IPS-NIHi11 (cell line): ENCODE results near the gene GBF1.
A peak's percentile ranks its signal among the peaks of the same experiment; 100 is the strongest.
"Not testable (repeated sequence)": the region's sequence is repeated elsewhere in the genome, so short reads cannot be mapped to it uniquely, and the experiment has no call there.

ENCODE experiments used
- DNase-seq: peaks from one replicate; pipeline ENCODE4 v3.0.0; 2012; ENCODE audit warnings: mixed read lengths, low spot score

Gene GBF1

DNA sequence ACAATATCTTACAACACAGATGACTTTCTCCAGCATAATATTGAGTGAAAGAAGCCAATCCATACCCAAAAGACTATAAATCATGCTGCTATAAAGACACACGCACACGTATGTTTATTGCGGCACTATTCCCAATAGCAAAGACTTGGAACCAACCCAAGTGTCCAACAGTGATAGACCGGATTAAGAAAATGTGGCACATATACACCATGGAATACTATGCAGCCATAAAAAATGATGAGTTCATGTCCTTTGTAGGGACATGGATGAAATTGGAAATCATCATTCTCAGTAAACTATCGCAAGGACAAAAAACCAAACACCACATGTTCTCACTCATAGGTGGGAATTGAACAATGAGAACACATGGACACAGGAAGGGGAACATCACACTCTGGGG lies 63.0 kb downstream of the GBF1 start:
- not testable (repeated sequence) for DNase-seq

- no peak for DNase-seq
These were observed 63.9 kb downstream of the GBF1 start for GRCh38 chr10:102309236-102309635.

- DNase-seq: no peak
These were observed 64.6 kb downstream of the GBF1 start for GRCh38 chr10:102309916-102310315.

GRCh38 chr10:102310361-102311024 lies 65.2 kb downstream of the GBF1 start:
- DNase-seq: peak; percentile 43

GRCh38 chr10:102311025-102311420 lies 65.7 kb downstream of the GBF1 start:
- DNase-seq: no peak

GRCh38 chr10:102312683-102313082 lies 67.4 kb downstream of the GBF1 start:
- no peak for DNase-seq

DNA sequence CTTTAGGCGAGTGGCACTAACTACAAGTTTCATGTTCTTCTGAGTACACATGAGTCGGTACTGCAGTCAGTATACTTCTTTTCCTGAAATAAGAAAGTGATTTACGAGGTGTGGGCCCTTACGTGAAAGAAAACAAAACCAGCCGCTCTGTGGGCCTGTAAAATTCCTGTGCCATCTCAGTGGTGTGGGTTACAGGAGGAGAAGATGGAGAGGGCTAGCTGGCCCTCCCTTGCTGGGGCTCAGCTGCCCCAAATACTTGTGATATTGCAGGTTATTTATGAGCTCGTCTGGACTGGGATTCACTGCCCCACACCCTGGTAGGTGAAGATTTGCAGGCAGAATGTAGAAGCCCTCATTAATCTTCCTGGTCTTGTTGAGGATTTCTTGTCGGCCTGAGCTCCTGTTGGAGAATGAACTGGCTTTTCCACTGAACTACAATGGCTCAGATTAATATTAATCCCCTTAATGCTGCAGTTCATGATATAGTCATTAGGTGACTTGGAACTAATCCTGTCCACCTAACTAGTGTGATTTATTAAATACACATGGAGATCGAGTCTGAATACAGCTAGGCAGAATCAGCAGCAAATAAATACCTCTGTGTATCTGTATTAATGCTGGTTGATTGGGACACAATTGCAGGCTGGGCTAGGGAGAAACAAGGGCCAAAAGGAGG lies 68.0 kb downstream of the GBF1 start:
- no peak for DNase-seq

DNA sequence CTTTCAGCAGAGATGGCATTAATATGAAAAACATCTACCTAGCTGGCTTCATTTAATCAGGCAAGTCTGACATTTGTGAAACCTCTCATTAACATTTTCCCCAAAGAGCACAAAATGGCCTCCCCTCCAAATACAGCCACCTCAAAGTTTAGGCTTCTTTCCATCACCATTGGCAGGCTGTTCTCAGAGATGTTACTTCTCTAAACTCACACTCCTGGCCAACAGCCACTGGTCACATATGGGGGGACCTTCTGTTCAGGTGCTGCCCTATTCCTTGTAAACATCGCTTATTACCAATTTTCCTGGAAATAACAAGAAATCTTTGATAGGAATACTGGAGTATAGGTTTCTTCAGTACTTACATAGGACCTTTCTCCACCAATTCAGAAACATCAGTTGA lies 69.5 kb downstream of the GBF1 start:
- no peak for DNase-seq

DNA sequence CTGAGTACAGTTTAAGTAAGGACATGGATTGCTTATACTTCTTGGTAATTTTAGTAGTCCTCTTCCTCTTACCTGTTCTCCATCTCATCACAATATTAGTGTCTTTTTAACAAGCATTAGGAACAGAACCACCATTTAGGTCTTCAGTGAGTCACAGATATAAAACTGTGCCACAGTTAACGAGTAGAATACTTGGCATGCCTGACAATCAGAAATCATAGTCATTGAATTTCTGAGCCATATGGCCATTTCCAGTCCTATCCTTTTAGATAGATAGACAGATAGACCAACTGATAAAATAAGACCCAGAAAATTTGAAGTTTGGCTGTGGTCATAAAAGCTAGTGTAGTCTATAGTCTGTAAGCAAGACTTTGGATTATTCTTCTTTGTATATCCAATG lies 71.1 kb downstream of the GBF1 start:
- no peak for DNase-seq

GRCh38 chr10:102322914-102323313 lies 77.6 kb downstream of the GBF1 start:
- DNase-seq: no peak

DNA sequence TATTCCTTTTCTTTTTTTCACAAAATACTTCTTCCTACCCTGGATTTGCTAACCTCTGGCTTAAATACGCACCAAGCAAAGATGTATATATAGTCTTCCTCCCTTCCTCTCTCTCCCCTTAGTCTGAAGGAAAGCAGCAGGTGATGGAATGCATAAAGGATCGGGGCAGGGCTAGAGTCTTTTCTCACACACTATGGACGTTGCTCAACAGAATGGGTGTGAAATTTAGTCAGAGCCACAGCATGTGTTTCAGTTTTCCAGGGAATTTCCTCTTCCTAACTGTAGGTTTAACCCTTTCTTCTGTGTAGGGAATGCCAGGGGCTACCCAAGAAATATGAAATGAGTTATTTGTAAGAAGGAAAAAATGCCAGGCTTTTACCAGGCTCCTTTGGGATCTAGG lies 78.7 kb downstream of the GBF1 start:
- peak; percentile 33 for DNase-seq

- DNase-seq: no peak
These were observed 80.7 kb downstream of the GBF1 start for GRCh38 chr10:102326031-102326430.

DNA sequence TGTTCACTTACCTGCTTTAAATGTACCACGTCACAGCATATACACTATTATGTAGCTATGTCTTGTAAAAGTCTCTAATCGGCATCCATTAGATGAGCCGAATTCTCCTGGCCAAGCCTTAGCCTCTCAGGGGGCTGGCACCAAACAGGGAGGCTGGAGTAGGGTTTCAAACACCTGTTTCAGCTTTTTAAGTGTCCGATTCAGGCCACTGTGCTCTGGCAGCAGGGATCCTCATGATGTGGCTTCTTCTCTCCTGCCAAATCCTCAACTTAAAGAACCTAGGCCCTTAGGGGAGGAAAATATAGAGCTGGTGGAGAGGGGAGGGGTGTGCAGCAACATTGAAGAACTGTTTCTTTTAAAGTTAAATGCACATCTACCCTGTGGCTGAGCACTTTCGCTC lies 81.7 kb downstream of the GBF1 start:
- DNase-seq: peak; percentile 62

- no peak for DNase-seq
These were observed 82.3 kb downstream of the GBF1 start for GRCh38 chr10:102327641-102328040.

DNA sequence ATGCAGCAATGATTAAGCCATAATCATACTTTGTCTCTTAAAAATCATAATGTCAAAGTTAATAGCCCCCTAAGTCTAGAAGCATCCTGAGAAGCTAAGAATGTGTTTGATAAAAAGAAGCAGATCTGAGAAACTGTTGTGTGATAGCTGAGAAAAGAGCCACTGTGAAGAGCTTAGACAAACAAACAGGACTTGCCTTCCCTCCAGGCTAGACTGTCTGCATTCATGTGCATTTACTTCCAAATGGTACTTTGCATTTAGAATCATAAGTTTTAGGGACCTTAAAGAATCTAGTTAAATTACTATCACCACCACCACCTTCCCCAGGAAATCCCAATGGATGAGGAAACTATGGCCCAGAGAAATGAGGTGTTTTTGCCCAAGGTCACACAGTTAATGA lies 87.4 kb downstream of the GBF1 start:
- DNase-seq: no peak

GRCh38 chr10:102334101-102334500 lies 88.8 kb downstream of the GBF1 start:
- no peak for DNase-seq

DNA sequence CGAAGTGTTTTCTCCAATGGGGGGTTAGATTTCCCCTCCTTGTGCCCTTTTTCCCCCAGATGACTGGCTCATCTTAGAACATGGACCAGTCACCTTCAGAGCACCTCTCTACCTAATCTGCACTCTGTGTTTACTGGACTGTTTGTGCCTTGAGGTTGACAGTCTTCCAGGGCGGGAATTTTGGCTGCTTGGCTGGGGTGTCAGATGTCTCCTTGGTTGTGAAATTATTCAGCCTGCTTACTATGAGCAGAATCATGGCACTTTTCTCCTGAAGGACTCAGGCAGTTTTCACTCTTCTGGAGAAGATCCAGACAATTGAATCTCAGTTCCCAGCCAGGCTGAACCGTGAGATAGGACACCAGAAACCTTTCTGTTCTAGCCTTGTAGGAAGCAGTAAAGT lies 89.9 kb downstream of the GBF1 start:
- no peak for DNase-seq

GRCh38 chr10:102341038-102341688 lies 95.8 kb downstream of the GBF1 start:
- no peak for DNase-seq

- DNase-seq: peak; percentile 89
These were observed 97.1 kb downstream of the GBF1 start for GRCh38 chr10:102342458-102342857.

GRCh38 chr10:102342958-102343357 lies 97.6 kb downstream of the GBF1 start:
- no peak for DNase-seq

- no peak for DNase-seq
These were observed 98.7 kb downstream of the GBF1 start for GRCh38 chr10:102344067-102344466.

DNA sequence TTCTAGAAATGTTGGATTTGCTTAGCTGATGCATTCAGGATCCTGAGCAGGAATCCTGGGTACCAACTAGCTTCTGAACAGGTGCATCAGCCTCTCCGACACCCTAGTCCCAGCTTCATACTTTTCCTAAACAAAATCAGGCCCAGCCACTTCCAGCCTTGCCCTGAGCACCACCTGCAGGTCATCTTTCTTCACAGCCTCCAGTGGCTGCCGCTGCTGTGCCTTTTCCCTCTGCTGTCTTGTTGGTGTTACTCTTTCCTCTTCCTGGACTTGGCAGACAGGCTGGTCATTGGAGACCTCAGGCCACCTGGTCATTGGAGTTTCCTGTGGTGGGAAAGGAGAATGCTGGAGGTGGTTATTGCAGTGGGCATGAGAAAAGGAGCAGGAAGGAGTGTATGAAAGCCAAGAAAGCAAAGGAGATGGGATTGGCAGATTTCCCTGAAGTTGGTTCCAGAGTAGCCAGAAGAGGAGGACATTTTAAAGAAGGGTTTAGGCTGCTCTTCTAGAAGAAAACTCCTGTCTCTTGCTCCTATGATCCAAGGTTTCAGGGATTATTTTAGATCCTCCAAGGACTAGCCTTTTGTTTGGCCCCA lies 102.0 kb downstream of the GBF1 start:
- peak; percentile 69 for DNase-seq
